ENCODE data around the gene ZNF768.

GRCh38 chr16:30521873-30522641, 4.3 kb downstream of the ZNF768 start:
- TF ChIP-seq TAF1 (IDR thresholded peaks at IDR 0.05; ENCODE audit: borderline replicate concordance, low read depth, low read length) (no peak), POLR2A (IDR thresholded peaks at IDR 0.05; ENCODE audit: low read depth, low read length) (no peak)

Data from GM12892 (cell line).